H9 (cell line): Measurements from ENCODE around the gene CEP112. TPM values are rescaled to one million over a fixed set of nuclear protein-coding genes. Genes with fewer than 3 reads are reported as not detected.

Source experiments
- DNase-seq: peaks from one replicate; pipeline ENCODE4 v3.0.0-alpha.2; 2017
- H2AFZ ChIP-seq: one replicate; pipeline ENCODE4 v1.6.1; 2013; ENCODE audit warnings: mild to moderate bottlenecking, low read length, control low read depth, moderate library complexity
- H2AK5ac ChIP-seq: 2 replicates; pipeline ENCODE4 v1.6.1; 2013; ENCODE audit warnings: low read length, control low read depth, mixed read lengths; ENCODE audit not compliant: insufficient read length
- H2BK120ac ChIP-seq: one replicate; pipeline ENCODE4 v1.6.1; 2013; ENCODE audit warnings: low read depth, mild to moderate bottlenecking, low read length, control low read depth, inconsistent platforms; ENCODE audit not compliant: poor library complexity, severe bottlenecking
- H2BK12ac ChIP-seq: 2 replicates; pipeline ENCODE4 v1.6.1; 2013; ENCODE audit warnings: low read length, control low read depth, mixed read lengths, low read depth; ENCODE audit not compliant: insufficient read length
- H2BK15ac ChIP-seq: 2 replicates; pipeline ENCODE4 v1.6.1; 2013; ENCODE audit warnings: low read depth, low read length, control low read depth
- H2BK20ac ChIP-seq: one replicate; pipeline ENCODE4 v1.6.1; 2013; ENCODE audit warnings: low read depth, mild to moderate bottlenecking, low read length, control low read depth, inconsistent platforms; ENCODE audit not compliant: poor library complexity, severe bottlenecking
- H2BK5ac ChIP-seq: 2 replicates; pipeline ENCODE4 v1.6.1; 2013; ENCODE audit warnings: low read length, control low read depth, mixed read lengths; ENCODE audit not compliant: insufficient read length
- H3K14ac ChIP-seq: 2 replicates; pipeline ENCODE4 v1.6.1; 2013; ENCODE audit warnings: low read length, control low read depth; ENCODE audit not compliant: insufficient read depth
- H3K18ac ChIP-seq: 2 replicates; pipeline ENCODE4 v1.6.1; 2013; ENCODE audit warnings: low read depth, mild to moderate bottlenecking, mixed read lengths, low read length, control low read depth; ENCODE audit not compliant: insufficient read length
- H3K23ac ChIP-seq: 2 replicates; pipeline ENCODE4 v1.6.1; 2013; ENCODE audit warnings: low read length, control low read depth, mixed read lengths, low read depth; ENCODE audit not compliant: insufficient read length
- H3K23me2 ChIP-seq: 2 replicates; pipeline ENCODE4 v1.6.1; 2013; ENCODE audit warnings: low read depth, mild to moderate bottlenecking, mixed read lengths, low read length, control low read depth; ENCODE audit not compliant: insufficient read length, poor library complexity, severe bottlenecking
- H3K27ac ChIP-seq: 2 replicates; pipeline ENCODE4 v1.5.1; 2013; ENCODE audit warnings: low read length, control low read depth, mixed read lengths, low read depth; ENCODE audit not compliant: insufficient read length
- H3K27me3 ChIP-seq: 2 replicates; pipeline ENCODE4 v1.6.1; 2013; ENCODE audit warnings: low read length, control low read depth, inconsistent platforms; ENCODE audit not compliant: insufficient read depth
- H3K4ac ChIP-seq: 2 replicates; pipeline ENCODE4 v1.6.1; 2013; ENCODE audit warnings: low read depth, mild to moderate bottlenecking, control low read depth, inconsistent platforms, low read length, moderate library complexity
- H3K4me1 ChIP-seq: 2 replicates; pipeline ENCODE4 v1.6.1; 2013; ENCODE audit warnings: low read length, control low read depth, inconsistent platforms; ENCODE audit not compliant: insufficient read depth
- H3K4me2 ChIP-seq: 2 replicates; pipeline ENCODE4 v1.6.1; 2013; ENCODE audit warnings: low read length, control low read depth, mixed read lengths; ENCODE audit not compliant: insufficient read length, insufficient read depth
- H3K56ac ChIP-seq: 2 replicates; pipeline ENCODE4 v1.6.1; 2013; ENCODE audit warnings: low read depth, mild to moderate bottlenecking, mixed read lengths, low read length, control low read depth; ENCODE audit not compliant: insufficient read length
- H3K79me1 ChIP-seq: 2 replicates; pipeline ENCODE4 v1.6.1; 2013; ENCODE audit warnings: low read depth, mild to moderate bottlenecking, moderate library complexity, low read length, control low read depth, inconsistent platforms; ENCODE audit not compliant: insufficient read depth, poor library complexity, severe bottlenecking
- H3K79me2 ChIP-seq: 2 replicates; pipeline ENCODE4 v1.6.1; 2013; ENCODE audit warnings: low read length, control low read depth, inconsistent platforms; ENCODE audit not compliant: insufficient read depth
- H3K9ac ChIP-seq: 2 replicates; pipeline ENCODE4 v1.6.1; 2013; ENCODE audit warnings: low read length, control low read depth, mixed read lengths; ENCODE audit not compliant: insufficient read length; ENCODE audit errors: extremely low read depth
- H3K9me3 ChIP-seq: one replicate; pipeline ENCODE4 v1.6.1; 2013; ENCODE audit warnings: low read depth, low read length, inconsistent platforms; ENCODE audit not compliant: control insufficient read depth
- H3T11ph ChIP-seq: one replicate; pipeline ENCODE4 v1.6.1; 2013; ENCODE audit warnings: mild to moderate bottlenecking, low read length, control low read depth, inconsistent platforms
- H4K20me1 ChIP-seq: one replicate; pipeline ENCODE4 v1.6.1; 2013; ENCODE audit not compliant: control insufficient read depth, insufficient read length, insufficient read depth
- H4K5ac ChIP-seq: 2 replicates; pipeline ENCODE4 v1.6.1; 2013; ENCODE audit warnings: low read depth, mild to moderate bottlenecking, mixed read lengths, low read length, control low read depth; ENCODE audit not compliant: insufficient read length
- H4K8ac ChIP-seq: replicated peaks from 2 replicates; pipeline ENCODE4 v1.6.1; 2013; ENCODE audit warnings: low read length, control low read depth, mixed read lengths, low read depth; ENCODE audit not compliant: insufficient read length
- H4K91ac ChIP-seq: 2 replicates; pipeline ENCODE4 v1.6.1; 2013; ENCODE audit warnings: low read depth, mild to moderate bottlenecking, moderate library complexity, mixed read lengths, low read length, control low read depth; ENCODE audit not compliant: insufficient read length
- H3K27ac Mint-ChIP-seq, 3 experiments: 2 replicates in 2 of 3; 3 replicates in 1 of 3; pipeline ENCODE4 v1.8.0; 2020 to 2021; ENCODE audit warnings: mixed read lengths in 3 of 3, mild to moderate bottlenecking in 1 of 3, moderate library complexity in 1 of 3
- H3K27me3 Mint-ChIP-seq: 2 replicates; pipeline ENCODE4 v1.8.0; 2021; ENCODE audit warnings: low read depth, mild to moderate bottlenecking, moderate library complexity, mixed read lengths
- H3K36me3 Mint-ChIP-seq, 3 experiments: 2 replicates in 2 of 3; 3 replicates in 1 of 3; pipeline ENCODE4 v1.8.0; 2020 to 2021; ENCODE audit warnings: low read depth in 3 of 3, mixed read lengths in 3 of 3; ENCODE audit not compliant: insufficient read depth in 1 of 3
- H3K4me1 Mint-ChIP-seq, 2 experiments: 2 replicates each; pipeline ENCODE4 v1.8.0; 2020; ENCODE audit warnings: mixed read lengths in 2 of 2
- H3K4me3 Mint-ChIP-seq, 2 experiments: 2 replicates in 1 of 2; 3 replicates in 1 of 2; pipeline ENCODE4 v1.8.0; 2020 to 2021; ENCODE audit warnings: mild to moderate bottlenecking in 2 of 2, mixed read lengths in 2 of 2, moderate library complexity in 1 of 2
- H3K9me3 Mint-ChIP-seq, 2 experiments: 2 replicates in 1 of 2; 3 replicates in 1 of 2; pipeline ENCODE4 v1.8.0; 2020; ENCODE audit warnings: mild to moderate bottlenecking in 2 of 2, mixed read lengths in 2 of 2, moderate library complexity in 1 of 2
- WGBS: extraction: QIAGEN DNeasy Blood & Tissue Kit; methylation state at CpG from one replicate; pipeline ENCODE4 v1.1.7; 2013; ENCODE audit warnings: missing lambda C conversion rate, low lambda C conversion rate, mixed read lengths; ENCODE audit not compliant: insufficient read length; ENCODE audit errors: extremely low coverage; 5-methylcytosine and 5-hydroxymethylcytosine counted together
- total RNA-seq: library from RNA; stranded (reverse); gene quantifications from 2 replicates; pipeline ENCODE4 v1.2.1, GENCODE V29; 2021
- TF ChIP-seq, protein P1 (sequence below): fragments of 200-600 bp; sonication (generic); conservative IDR thresholded peaks from 3 replicates; pipeline ENCODE4 v1.8.0; 2021; ENCODE audit warnings: antibody characterized with exemption, mild to moderate bottlenecking

The CEP112 gene
- total RNA-seq, 1 experiment from 2014 or later: 5.4 TPM

DNA sequence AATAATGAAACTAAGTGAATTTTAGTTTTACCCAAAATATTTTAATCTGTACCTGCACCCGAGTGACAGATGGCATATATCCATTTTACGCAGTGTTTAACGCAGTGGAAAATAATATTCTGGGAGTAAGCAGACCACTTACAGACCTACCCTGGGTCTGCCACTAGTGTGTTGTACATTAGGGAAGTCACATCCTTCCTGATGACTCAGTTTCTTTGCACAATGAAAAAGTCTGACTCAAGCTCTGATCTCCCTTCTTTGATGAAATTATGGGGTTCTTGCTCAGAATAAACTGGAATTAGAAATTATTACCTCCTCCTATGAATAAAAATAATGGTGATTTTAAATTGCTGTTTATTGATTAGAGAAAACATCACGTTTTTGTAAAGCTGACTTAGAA, 507.3 kb downstream of the CEP112 start:
- H3K79me1 ChIP-seq: no peaks in the 10 kb centered on the region
- no peak for DNase-seq
- H2AK5ac ChIP-seq: no peak overlapping the region
- H3K27ac ChIP-seq: no peak overlapping the region
- Mint-ChIP-seq H3K4me1 (peaks cover 2 to 3% of the 10 kb centered on the region in 2 experiments; a peak in 2 of 4 replicates), H3K27ac (no peak overlapping the region), H3K9me3 (peaks cover 0 to 3% of the 10 kb centered on the region in 2 experiments; a peak in 1 of 5 replicates), H3K27me3 (peaks cover 6% of the 10 kb centered on the region), H3K4me3 (no peak overlapping the region), H3K36me3 (no peaks in the 10 kb centered on the region; a peak in 1 of 7 replicates)
- TF ChIP-seq, protein P1, sequence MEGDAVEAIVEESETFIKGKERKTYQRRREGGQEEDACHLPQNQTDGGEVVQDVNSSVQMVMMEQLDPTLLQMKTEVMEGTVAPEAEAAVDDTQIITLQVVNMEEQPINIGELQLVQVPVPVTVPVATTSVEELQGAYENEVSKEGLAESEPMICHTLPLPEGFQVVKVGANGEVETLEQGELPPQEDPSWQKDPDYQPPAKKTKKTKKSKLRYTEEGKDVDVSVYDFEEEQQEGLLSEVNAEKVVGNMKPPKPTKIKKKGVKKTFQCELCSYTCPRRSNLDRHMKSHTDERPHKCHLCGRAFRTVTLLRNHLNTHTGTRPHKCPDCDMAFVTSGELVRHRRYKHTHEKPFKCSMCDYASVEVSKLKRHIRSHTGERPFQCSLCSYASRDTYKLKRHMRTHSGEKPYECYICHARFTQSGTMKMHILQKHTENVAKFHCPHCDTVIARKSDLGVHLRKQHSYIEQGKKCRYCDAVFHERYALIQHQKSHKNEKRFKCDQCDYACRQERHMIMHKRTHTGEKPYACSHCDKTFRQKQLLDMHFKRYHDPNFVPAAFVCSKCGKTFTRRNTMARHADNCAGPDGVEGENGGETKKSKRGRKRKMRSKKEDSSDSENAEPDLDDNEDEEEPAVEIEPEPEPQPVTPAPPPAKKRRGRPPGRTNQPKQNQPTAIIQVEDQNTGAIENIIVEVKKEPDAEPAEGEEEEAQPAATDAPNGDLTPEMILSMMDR: no peak
- no peak overlapping the region for H3K18ac ChIP-seq
- no peaks in the 10 kb centered on the region for H3K23me2 ChIP-seq
- no peak overlapping the region for H4K5ac ChIP-seq
- H3K4me2 ChIP-seq: no peak overlapping the region
- no peak overlapping the region for H3K14ac ChIP-seq
- H3T11ph ChIP-seq: no peak overlapping the region
- H3K9ac ChIP-seq: no peak overlapping the region
- no peak overlapping the region for H3K23ac ChIP-seq
- H2AFZ ChIP-seq: no peak overlapping the region
- no CpG with 5 or more reads among the region's 4 CpGs for WGBS
- H3K27me3 ChIP-seq: peaks cover 3% of the 10 kb centered on the region; the same call in 1 of the 2 replicates
- H4K20me1 ChIP-seq: no peaks in the 10 kb centered on the region
- H4K8ac ChIP-seq: no peak overlapping the region
- H3K9me3 ChIP-seq: no peaks in the 10 kb centered on the region
- H2BK15ac ChIP-seq: no peak overlapping the region
- H2BK5ac ChIP-seq: no peak overlapping the region
- H3K79me2 ChIP-seq: no peaks in the 10 kb centered on the region
- no peak overlapping the region for H2BK20ac ChIP-seq
- no peak overlapping the region for H3K56ac ChIP-seq
- H3K4ac ChIP-seq: no peak overlapping the region
- no peak overlapping the region for H2BK120ac ChIP-seq
- no peaks in the 10 kb centered on the region for H3K4me1 ChIP-seq
- H4K91ac ChIP-seq: no peak overlapping the region
- no peak overlapping the region for H2BK12ac ChIP-seq
